Daoy (cell line): ENCODE measurements around the gene SLC17A8. TPM values are rescaled to one million over a fixed set of nuclear protein-coding genes. Genes with fewer than 3 reads are reported as not detected.

ENCODE experiments used
- total RNA-seq: library from RNA; depleted of rRNA; stranded (reverse); fragments of >200 nt; shearing (Covaris generic); gene quantifications from 2 replicates; pipeline ENCODE4 v1.2.3, GENCODE V29; 2014; rRNA removed

Gene SLC17A8
- total RNA-seq, 1 experiment from 2014 or later = not detected

Other genes starting within 250 kb of the SLC17A8 start
- 25.8 and 26.3 TPM in 2 replicates for gene BLTP3B, start 214.2 kb upstream of the SLC17A8 start, total RNA-seq
- 57.4 and 57.7 TPM in 2 replicates for gene ACTR6, start 156.3 kb upstream of the SLC17A8 start, total RNA-seq
- 1.1 and 2.4 TPM in 2 replicates for gene DEPDC4, start 90.0 kb upstream of the SLC17A8 start, total RNA-seq
- 33.9 and 39.3 TPM in 2 replicates for gene SCYL2, start 89.9 kb upstream of the SLC17A8 start, total RNA-seq
- not detected in 2 replicates for gene NR1H4, start 116.8 kb downstream of the SLC17A8 start, total RNA-seq
- 38.0 and 62.8 TPM in 2 replicates for gene GAS2L3, start 216.6 kb downstream of the SLC17A8 start, total RNA-seq